H1 (cell line): ENCODE data around the gene SIGLEC15. TPM values are rescaled to one million over a fixed set of nuclear protein-coding genes. Genes with fewer than 3 reads are reported as not detected.

Source experiments
- BRCA1 ChIP-seq: IDR thresholded peaks from 2 replicates; pipeline ENCODE4 v1.6.1; 2012; ENCODE audit warnings: low read depth, low read length, improper control_type of control experiment
- CHD1 ChIP-seq: IDR thresholded peaks from 2 replicates; pipeline ENCODE4 v1.6.1; 2012; ENCODE audit warnings: low read depth, low read length, improper control_type of control experiment
- GABPA ChIP-seq: IDR thresholded peaks from 2 replicates; pipeline ENCODE4 v1.6.1; 2011; ENCODE audit warnings: mild to moderate bottlenecking, low read length, moderate library complexity, borderline replicate concordance; ENCODE audit not compliant: insufficient read depth
- PHF8 ChIP-seq: fragments of 200-600 bp; sonication (generic); conservative IDR thresholded peaks from 2 replicates; pipeline ENCODE4 v1.7.1; 2012; ENCODE audit warnings: low read depth, mild to moderate bottlenecking, inconsistent platforms, low read length, moderate library complexity
- POLR2A ChIP-seq, 2 experiments: IDR thresholded peaks; 1 replicate in 1 of 2; 2 replicates in 1 of 2; pipeline ENCODE4 v1.6.1; 2011; ENCODE audit warnings: low read depth in 2 of 2, low read length in 2 of 2, mild to moderate bottlenecking in 2 of 2; ENCODE audit errors: control extremely low read depth in 1 of 2
- RXRA ChIP-seq: IDR thresholded peaks from 2 replicates; pipeline ENCODE4 v1.6.1; 2011; ENCODE audit warnings: low read depth, mild to moderate bottlenecking, low read length, moderate library complexity; ENCODE audit not compliant: insufficient read depth
- SIRT6 ChIP-seq: IDR thresholded peaks from one replicate; pipeline ENCODE4 v1.7.1; 2012; ENCODE audit warnings: low read length, inconsistent platforms
- ZNF274 ChIP-seq: IDR thresholded peaks from 2 replicates; pipeline ENCODE4 v1.7.0; 2012; ENCODE audit warnings: low read length, borderline replicate concordance; ENCODE audit errors: extremely low read depth
- polyA plus RNA-seq, 7 experiments: library from polyadenylated mRNA; depleted of rRNA in 3 of 7; stranded (reverse) in 5 of 7; unstranded in 2 of 7; fragments of >200 nt in 5 of 7; fragments of 200-250 nt in 2 of 7; gene quantifications; 1 replicate in 5 of 7; 2 replicates in 1 of 7; 4 replicates in 1 of 7; pipeline versions ENCODE4 v1.2.1 to v1.2.3, GENCODE V29; 2011 to 2013; ENCODE audit warnings: missing spikeins in 2 of 7, mixed read lengths in 2 of 7
- total RNA-seq: library from RNA; stranded (reverse); fragmentation: NEBNext Ultra II Directional; extraction: Animal tissue kit (Norgen Biotek cat#: 25700); gene quantifications from 2 replicates; pipeline ENCODE4 v1.2.1, GENCODE V29; 2021
- TF ChIP-seq, protein P1 (sequence below): fragments of 300-600 bp; sonication (generic); IDR thresholded peaks from 2 replicates; pipeline ENCODE4 v1.7.1; 2012; ENCODE audit warnings: low read length, moderate library complexity, mild to moderate bottlenecking, inconsistent platforms; ENCODE audit not compliant: insufficient replicate concordance

The SIGLEC15 gene
- total and polyA plus RNA-seq, 2 of the 8 experiments (the other 6 are each of a cell fraction or from before 2014, with no cell fraction given), result 0.20 to 0.37 TPM

DNA sequence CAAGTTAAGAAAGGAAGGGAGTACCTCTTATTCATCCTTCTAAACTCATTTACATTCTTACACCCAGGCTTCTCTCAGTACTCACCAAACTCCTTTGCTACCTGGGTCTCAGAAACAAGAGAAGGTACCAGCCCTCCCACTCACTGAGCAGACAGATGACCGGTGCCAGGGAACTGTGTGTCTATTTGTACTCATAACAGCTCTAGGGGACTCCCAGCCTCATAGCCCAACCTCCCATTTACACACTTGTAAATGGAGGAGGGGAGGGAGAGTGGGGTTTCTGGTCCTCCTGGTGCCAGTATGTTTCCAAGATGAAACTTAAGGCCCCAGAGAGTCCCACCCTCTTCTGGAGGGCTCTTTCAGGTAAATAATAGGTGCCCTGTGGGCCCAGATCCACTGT, 42.8 kb upstream of the SIGLEC15 start (continued):
- TF ChIP-seq, protein P1, sequence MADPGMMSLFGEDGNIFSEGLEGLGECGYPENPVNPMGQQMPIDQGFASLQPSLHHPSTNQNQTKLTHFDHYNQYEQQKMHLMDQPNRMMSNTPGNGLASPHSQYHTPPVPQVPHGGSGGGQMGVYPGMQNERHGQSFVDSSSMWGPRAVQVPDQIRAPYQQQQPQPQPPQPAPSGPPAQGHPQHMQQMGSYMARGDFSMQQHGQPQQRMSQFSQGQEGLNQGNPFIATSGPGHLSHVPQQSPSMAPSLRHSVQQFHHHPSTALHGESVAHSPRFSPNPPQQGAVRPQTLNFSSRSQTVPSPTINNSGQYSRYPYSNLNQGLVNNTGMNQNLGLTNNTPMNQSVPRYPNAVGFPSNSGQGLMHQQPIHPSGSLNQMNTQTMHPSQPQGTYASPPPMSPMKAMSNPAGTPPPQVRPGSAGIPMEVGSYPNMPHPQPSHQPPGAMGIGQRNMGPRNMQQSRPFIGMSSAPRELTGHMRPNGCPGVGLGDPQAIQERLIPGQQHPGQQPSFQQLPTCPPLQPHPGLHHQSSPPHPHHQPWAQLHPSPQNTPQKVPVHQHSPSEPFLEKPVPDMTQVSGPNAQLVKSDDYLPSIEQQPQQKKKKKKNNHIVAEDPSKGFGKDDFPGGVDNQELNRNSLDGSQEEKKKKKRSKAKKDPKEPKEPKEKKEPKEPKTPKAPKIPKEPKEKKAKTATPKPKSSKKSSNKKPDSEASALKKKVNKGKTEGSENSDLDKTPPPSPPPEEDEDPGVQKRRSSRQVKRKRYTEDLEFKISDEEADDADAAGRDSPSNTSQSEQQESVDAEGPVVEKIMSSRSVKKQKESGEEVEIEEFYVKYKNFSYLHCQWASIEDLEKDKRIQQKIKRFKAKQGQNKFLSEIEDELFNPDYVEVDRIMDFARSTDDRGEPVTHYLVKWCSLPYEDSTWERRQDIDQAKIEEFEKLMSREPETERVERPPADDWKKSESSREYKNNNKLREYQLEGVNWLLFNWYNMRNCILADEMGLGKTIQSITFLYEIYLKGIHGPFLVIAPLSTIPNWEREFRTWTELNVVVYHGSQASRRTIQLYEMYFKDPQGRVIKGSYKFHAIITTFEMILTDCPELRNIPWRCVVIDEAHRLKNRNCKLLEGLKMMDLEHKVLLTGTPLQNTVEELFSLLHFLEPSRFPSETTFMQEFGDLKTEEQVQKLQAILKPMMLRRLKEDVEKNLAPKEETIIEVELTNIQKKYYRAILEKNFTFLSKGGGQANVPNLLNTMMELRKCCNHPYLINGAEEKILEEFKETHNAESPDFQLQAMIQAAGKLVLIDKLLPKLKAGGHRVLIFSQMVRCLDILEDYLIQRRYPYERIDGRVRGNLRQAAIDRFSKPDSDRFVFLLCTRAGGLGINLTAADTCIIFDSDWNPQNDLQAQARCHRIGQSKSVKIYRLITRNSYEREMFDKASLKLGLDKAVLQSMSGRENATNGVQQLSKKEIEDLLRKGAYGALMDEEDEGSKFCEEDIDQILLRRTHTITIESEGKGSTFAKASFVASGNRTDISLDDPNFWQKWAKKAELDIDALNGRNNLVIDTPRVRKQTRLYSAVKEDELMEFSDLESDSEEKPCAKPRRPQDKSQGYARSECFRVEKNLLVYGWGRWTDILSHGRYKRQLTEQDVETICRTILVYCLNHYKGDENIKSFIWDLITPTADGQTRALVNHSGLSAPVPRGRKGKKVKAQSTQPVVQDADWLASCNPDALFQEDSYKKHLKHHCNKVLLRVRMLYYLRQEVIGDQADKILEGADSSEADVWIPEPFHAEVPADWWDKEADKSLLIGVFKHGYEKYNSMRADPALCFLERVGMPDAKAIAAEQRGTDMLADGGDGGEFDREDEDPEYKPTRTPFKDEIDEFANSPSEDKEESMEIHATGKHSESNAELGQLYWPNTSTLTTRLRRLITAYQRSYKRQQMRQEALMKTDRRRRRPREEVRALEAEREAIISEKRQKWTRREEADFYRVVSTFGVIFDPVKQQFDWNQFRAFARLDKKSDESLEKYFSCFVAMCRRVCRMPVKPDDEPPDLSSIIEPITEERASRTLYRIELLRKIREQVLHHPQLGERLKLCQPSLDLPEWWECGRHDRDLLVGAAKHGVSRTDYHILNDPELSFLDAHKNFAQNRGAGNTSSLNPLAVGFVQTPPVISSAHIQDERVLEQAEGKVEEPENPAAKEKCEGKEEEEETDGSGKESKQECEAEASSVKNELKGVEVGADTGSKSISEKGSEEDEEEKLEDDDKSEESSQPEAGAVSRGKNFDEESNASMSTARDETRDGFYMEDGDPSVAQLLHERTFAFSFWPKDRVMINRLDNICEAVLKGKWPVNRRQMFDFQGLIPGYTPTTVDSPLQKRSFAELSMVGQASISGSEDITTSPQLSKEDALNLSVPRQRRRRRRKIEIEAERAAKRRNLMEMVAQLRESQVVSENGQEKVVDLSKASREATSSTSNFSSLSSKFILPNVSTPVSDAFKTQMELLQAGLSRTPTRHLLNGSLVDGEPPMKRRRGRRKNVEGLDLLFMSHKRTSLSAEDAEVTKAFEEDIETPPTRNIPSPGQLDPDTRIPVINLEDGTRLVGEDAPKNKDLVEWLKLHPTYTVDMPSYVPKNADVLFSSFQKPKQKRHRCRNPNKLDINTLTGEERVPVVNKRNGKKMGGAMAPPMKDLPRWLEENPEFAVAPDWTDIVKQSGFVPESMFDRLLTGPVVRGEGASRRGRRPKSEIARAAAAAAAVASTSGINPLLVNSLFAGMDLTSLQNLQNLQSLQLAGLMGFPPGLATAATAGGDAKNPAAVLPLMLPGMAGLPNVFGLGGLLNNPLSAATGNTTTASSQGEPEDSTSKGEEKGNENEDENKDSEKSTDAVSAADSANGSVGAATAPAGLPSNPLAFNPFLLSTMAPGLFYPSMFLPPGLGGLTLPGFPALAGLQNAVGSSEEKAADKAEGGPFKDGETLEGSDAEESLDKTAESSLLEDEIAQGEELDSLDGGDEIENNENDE, result no peak
- TF ChIP-seq SIRT6 (no peak), POLR2A (IDR thresholded peaks at IDR 0.05; ENCODE audit: control extremely low read depth in 1 of 2, low read depth in 2 of 2, low read length in 2 of 2) (no peak), ZNF274 (no peak), BRCA1 (no peak), RXRA (no peak), GABPA (no peak), CHD1 (no peak), PHF8 (no peak)
